IgD-negative memory B cell (primary cell): Measurements from ENCODE around the gene GALNT5. TPM values are rescaled to one million over a fixed set of nuclear protein-coding genes. Genes with fewer than 3 reads are reported as not detected.
"Not testable (repeated sequence)": the region's sequence is repeated elsewhere in the genome, so short reads cannot be mapped to it uniquely, and the experiment has no call there.

Source experiments
- H3K27ac Mint-ChIP-seq, 3 donors: one replicate each; pipeline ENCODE4 v1.8.0; 2020 to 2022; ENCODE audit warnings: mild to moderate bottlenecking in 3 of 3, mixed read lengths in 3 of 3, moderate library complexity in 1 of 3
- H3K27me3 Mint-ChIP-seq: one replicate; pipeline ENCODE4 v1.8.0; 2021; ENCODE audit warnings: mixed read lengths
- H3K36me3 Mint-ChIP-seq: one replicate; pipeline ENCODE4 v1.8.0; 2020; ENCODE audit warnings: mild to moderate bottlenecking, mixed read lengths
- H3K4me1 Mint-ChIP-seq, 3 donors: one replicate each; pipeline ENCODE4 v1.8.0; 2020 to 2022; ENCODE audit warnings: mixed read lengths in 3 of 3, mild to moderate bottlenecking in 1 of 3
- H3K4me3 Mint-ChIP-seq, 4 donors: one replicate each; pipeline ENCODE4 v1.8.0; 2020 to 2022; ENCODE audit warnings: mild to moderate bottlenecking in 4 of 4, mixed read lengths in 4 of 4, moderate library complexity in 3 of 4
- H3K9me3 Mint-ChIP-seq, 3 donors: one replicate each; pipeline ENCODE4 v1.8.0; 2020 to 2021; ENCODE audit warnings: mixed read lengths in 3 of 3, mild to moderate bottlenecking in 1 of 3
- polyA plus RNA-seq: library from polyadenylated mRNA; unstranded; fragments of 300-500 nt; fragmentation: Illumina TruSeq; gene quantifications from one replicate; pipeline ENCODE4 v1.2.3, GENCODE V29; 2021

GALNT5 gene
- polyA plus RNA-seq, 1 donor from 2014 or later = not detected

GRCh38 chr2:157260533-157261198 lies 3.2 kb downstream of the GALNT5 start:
- Mint-ChIP-seq H3K36me3 (no peaks in the 10 kb centered on the region), H3K27ac (no peak overlapping the region), H3K4me1 (peaks cover 0 to 12% (median 0%) of the 10 kb centered on the region in 3 donors), H3K27me3 (peaks cover 12% of the 10 kb centered on the region), H3K9me3 (no peaks in the 10 kb centered on the region), H3K4me3 (no peak overlapping the region)

GRCh38 chr2:157261199-157261782 lies 3.8 kb downstream of the GALNT5 start:
- no peak overlapping the region for H3K27ac Mint-ChIP-seq
- H3K4me1 Mint-ChIP-seq = peaks cover 0 to 12% (median 0%) of the 10 kb centered on the region in 3 donors
- H3K4me3 Mint-ChIP-seq = no peak overlapping the region

GRCh38 chr2:157262248-157262647 lies 4.7 kb downstream of the GALNT5 start:
- no peaks in the 10 kb centered on the region for H3K36me3 Mint-ChIP-seq
- H3K9me3 Mint-ChIP-seq = no peaks in the 10 kb centered on the region
- no peak overlapping the region for H3K27ac Mint-ChIP-seq
- peaks cover 0 to 11% (median 0%) of the 10 kb centered on the region in 3 donors for H3K4me1 Mint-ChIP-seq
- H3K4me3 Mint-ChIP-seq = no peak overlapping the region
- peaks cover 11% of the 10 kb centered on the region for H3K27me3 Mint-ChIP-seq

More at GRCh38 chr2:157261199-157261782, 3.8 kb downstream of the GALNT5 start:
- no peaks in the 10 kb centered on the region for H3K9me3 Mint-ChIP-seq
- peaks cover 11% of the 10 kb centered on the region for H3K27me3 Mint-ChIP-seq
- no peaks in the 10 kb centered on the region for H3K36me3 Mint-ChIP-seq

GRCh38 chr2:157264099-157264498 lies 6.6 kb downstream of the GALNT5 start:
- no peak overlapping the region for H3K4me3 Mint-ChIP-seq
- peaks cover 0 to 8% (median 0%) of the 10 kb centered on the region in 3 donors for H3K4me1 Mint-ChIP-seq
- peaks cover 3% of the 10 kb centered on the region for H3K27me3 Mint-ChIP-seq
- H3K9me3 Mint-ChIP-seq = no peaks in the 10 kb centered on the region
- H3K36me3 Mint-ChIP-seq = no peaks in the 10 kb centered on the region
- no peak overlapping the region for H3K27ac Mint-ChIP-seq

- Mint-ChIP-seq H3K36me3 (no peaks in the 10 kb centered on the region), H3K27me3 (peaks cover 3% of the 10 kb centered on the region), H3K9me3 (no peaks in the 10 kb centered on the region), H3K4me3 (no peak overlapping the region), H3K27ac (no peak overlapping the region), H3K4me1 (peaks cover 0 to 9% (median 2%) of the 10 kb centered on the region in 3 donors)
Measured at GRCh38 chr2:157265825-157266224, 8.3 kb downstream of the GALNT5 start.

- peaks cover 0 to 9% (median 2%) of the 10 kb centered on the region in 3 donors for H3K4me1 Mint-ChIP-seq
- H3K36me3 Mint-ChIP-seq = no peaks in the 10 kb centered on the region
- H3K4me3 Mint-ChIP-seq = no peak overlapping the region
- no peak overlapping the region for H3K27ac Mint-ChIP-seq
- H3K9me3 Mint-ChIP-seq = no peaks in the 10 kb centered on the region
- H3K27me3 Mint-ChIP-seq = peaks cover 3% of the 10 kb centered on the region
Measured at GRCh38 chr2:157267476-157267875, 10.0 kb downstream of the GALNT5 start.

- peaks cover 0 to 5% (median 2%) of the 10 kb centered on the region in 3 donors for H3K4me1 Mint-ChIP-seq
- H3K27me3 Mint-ChIP-seq = no peaks in the 10 kb centered on the region
- no peak overlapping the region for H3K4me3 Mint-ChIP-seq
- no peaks in the 10 kb centered on the region for H3K36me3 Mint-ChIP-seq
- H3K27ac Mint-ChIP-seq = no peak overlapping the region
- no peaks in the 10 kb centered on the region for H3K9me3 Mint-ChIP-seq
Measured at GRCh38 chr2:157269060-157269459, 11.6 kb downstream of the GALNT5 start.

GRCh38 chr2:157269922-157270321 lies 12.4 kb downstream of the GALNT5 start:
- no peaks in the 10 kb centered on the region for H3K27me3 Mint-ChIP-seq
- H3K36me3 Mint-ChIP-seq = no peaks in the 10 kb centered on the region
- no peaks in the 10 kb centered on the region for H3K9me3 Mint-ChIP-seq
- no peak overlapping the region for H3K27ac Mint-ChIP-seq
- no peak overlapping the region for H3K4me3 Mint-ChIP-seq
- peaks cover 0 to 5% (median 2%) of the 10 kb centered on the region in 3 donors for H3K4me1 Mint-ChIP-seq

- Mint-ChIP-seq H3K4me1 (peaks cover 0 to 5% (median 2%) of the 10 kb centered on the region in 3 donors), H3K9me3 (no peaks in the 10 kb centered on the region), H3K36me3 (no peaks in the 10 kb centered on the region), H3K4me3 (no peak overlapping the region), H3K27me3 (no peaks in the 10 kb centered on the region), H3K27ac (no peak overlapping the region)
Measured at GRCh38 chr2:157271590-157272203, 14.2 kb downstream of the GALNT5 start.

GRCh38 chr2:157279311-157279710 lies 21.8 kb downstream of the GALNT5 start:
- not testable (repeated sequence) for H3K9me3 Mint-ChIP-seq, H3K4me1 Mint-ChIP-seq, H3K27ac Mint-ChIP-seq, H3K36me3 Mint-ChIP-seq, H3K4me3 Mint-ChIP-seq
- H3K27me3 Mint-ChIP-seq = peaks cover 17% of the 10 kb centered on the region

GRCh38 chr2:157281316-157281715 lies 23.8 kb downstream of the GALNT5 start:
- Mint-ChIP-seq H3K4me3 (no peak overlapping the region), H3K4me1 (no peaks in the 10 kb centered on the region), H3K36me3 (no peaks in the 10 kb centered on the region), H3K27me3 (peaks cover 17% of the 10 kb centered on the region), H3K9me3 (peaks cover 0 to 3% (median 0%) of the 10 kb centered on the region in 3 donors), H3K27ac (no peak overlapping the region)

GRCh38 chr2:157283468-157283867 lies 26.0 kb downstream of the GALNT5 start:
- Mint-ChIP-seq H3K4me1 (no peaks in the 10 kb centered on the region), H3K9me3 (peaks cover 0 to 3% (median 0%) of the 10 kb centered on the region in 3 donors), H3K27me3 (peaks cover 12% of the 10 kb centered on the region), H3K36me3 (no peaks in the 10 kb centered on the region), H3K4me3 (no peak overlapping the region), H3K27ac (no peak overlapping the region)

GRCh38 chr2:157287160-157287559 lies 29.7 kb downstream of the GALNT5 start:
- peaks cover 6% of the 10 kb centered on the region for H3K27me3 Mint-ChIP-seq
- no peak overlapping the region for H3K4me3 Mint-ChIP-seq
- no peaks in the 10 kb centered on the region for H3K9me3 Mint-ChIP-seq
- H3K36me3 Mint-ChIP-seq = no peaks in the 10 kb centered on the region
- H3K27ac Mint-ChIP-seq = no peak overlapping the region
- no peaks in the 10 kb centered on the region for H3K4me1 Mint-ChIP-seq

GRCh38 chr2:157290525-157290924 lies 33.0 kb downstream of the GALNT5 start:
- no peak overlapping the region for H3K4me3 Mint-ChIP-seq
- peaks cover 4% of the 10 kb centered on the region for H3K27me3 Mint-ChIP-seq
- H3K4me1 Mint-ChIP-seq = no peaks in the 10 kb centered on the region
- H3K27ac Mint-ChIP-seq = no peak overlapping the region
- H3K9me3 Mint-ChIP-seq = no peaks in the 10 kb centered on the region
- H3K36me3 Mint-ChIP-seq = no peaks in the 10 kb centered on the region

- H3K4me1 Mint-ChIP-seq = no peaks in the 10 kb centered on the region
- no peaks in the 10 kb centered on the region for H3K36me3 Mint-ChIP-seq
- H3K9me3 Mint-ChIP-seq = no peaks in the 10 kb centered on the region
- H3K27ac Mint-ChIP-seq = no peak overlapping the region
- no peak overlapping the region for H3K4me3 Mint-ChIP-seq
- H3K27me3 Mint-ChIP-seq = peaks cover 4% of the 10 kb centered on the region
Measured at GRCh38 chr2:157291018-157291417, 33.5 kb downstream of the GALNT5 start.
